Measurements from ENCODE around the gene AGL.

The AGL gene

GRCh38 chr1:99934801-99935200 is 84.6 kb downstream of the AGL start:
- Histone ChIP-seq H3K27ac (ENCODE audit: insufficient read depth in 1 of 2, low read depth in 1 of 2, low read length in 2 of 2, poor library complexity in 1 of 2, severe bottlenecking in 2 of 2) (no peak overlapping the region), H3K4me3 (ENCODE audit: control insufficient read depth in 1 of 7, extremely low read depth in 1 of 7, insufficient read depth in 4 of 7, low read depth in 2 of 7, low read length in 6 of 7) (no peak overlapping the region), H3K36me3 (ENCODE audit: control insufficient read depth in 4 of 4, insufficient read depth in 4 of 4, low read length in 3 of 4) (no peaks in the 10 kb centered on the region), H3K4me1 (ENCODE audit: control extremely low read depth in 1 of 4, control insufficient read depth in 4 of 4, insufficient read depth in 4 of 4, low read length in 3 of 4) (no peaks in the 10 kb centered on the region), H3K27me3 (replicated peaks in 2 of 5; ENCODE audit: control insufficient read depth in 4 of 5, insufficient read depth in 5 of 5, low read length in 4 of 5) (no peaks in the 10 kb centered on the region), H3K9me3 (ENCODE audit: control extremely low read depth in 1 of 5, control insufficient read depth in 4 of 5, insufficient read depth in 2 of 5, low read depth in 1 of 5, low read length in 4 of 5) (peaks cover 0 to 8% (median 0%) of the 10 kb centered on the region in 5 experiments)
- CTCF ChIA-PET, result interaction anchor here (1.5 kb wide), 1 partner anchor 19 kb away, joined by 3 read pairs; no protein-coding TSS in a partner anchor
- DNase-seq, result no peak
- POLR2A ChIA-PET, result no interaction called here

- POLR2A ChIA-PET, result no interaction called here
- H3K36me3 ChIP-seq (ENCODE audit: control insufficient read depth in 4 of 4, insufficient read depth in 4 of 4, low read length in 3 of 4), result no peaks in the 10 kb centered on the region
- H3K4me1 ChIP-seq (ENCODE audit: control extremely low read depth in 1 of 4, control insufficient read depth in 4 of 4, insufficient read depth in 4 of 4, low read length in 3 of 4), result no peaks in the 10 kb centered on the region
- no peak overlapping the region for H3K27ac ChIP-seq (ENCODE audit: insufficient read depth in 1 of 2, low read depth in 1 of 2, low read length in 2 of 2, poor library complexity in 1 of 2, severe bottlenecking in 2 of 2)
- no CpG with 5 or more reads among the region's 1 CpG for WGBS (ENCODE audit: insufficient coverage)
- H3K4me3 ChIP-seq (ENCODE audit: control insufficient read depth in 1 of 7, extremely low read depth in 1 of 7, insufficient read depth in 4 of 7, low read depth in 2 of 7, low read length in 6 of 7), result no peak overlapping the region
- H3K27me3 ChIP-seq (replicated peaks in 2 of 5; ENCODE audit: control insufficient read depth in 4 of 5, insufficient read depth in 5 of 5, low read length in 4 of 5), result no peaks in the 10 kb centered on the region
- H3K9me3 ChIP-seq (ENCODE audit: control extremely low read depth in 1 of 5, control insufficient read depth in 4 of 5, insufficient read depth in 2 of 5, low read depth in 1 of 5, low read length in 4 of 5), result peaks cover 0 to 8% (median 0%) of the 10 kb centered on the region in 5 experiments
- CTCF ChIA-PET, result interaction anchor here (1.0 to 1.6 kb wide), 3 partner anchors 18 to 30 kb away, joined by 3 read pairs; no protein-coding TSS in a partner anchor
- no peak for DNase-seq
Measured at GRCh38 chr1:99935534-99935933, 85.4 kb downstream of the AGL start.

GRCh38 chr1:99936071-99936470 is 85.9 kb downstream of the AGL start:
- ChIA-PET CTCF (interaction anchor here (1.0 to 1.6 kb wide), 3 partner anchors 17 to 31 kb away, joined by 3 read pairs; no protein-coding TSS in a partner anchor), POLR2A (no interaction called here)
- Histone ChIP-seq H3K27me3 (replicated peaks in 2 of 5; ENCODE audit: control insufficient read depth in 4 of 5, insufficient read depth in 5 of 5, low read length in 4 of 5) (no peaks in the 10 kb centered on the region), H3K4me3 (ENCODE audit: control insufficient read depth in 1 of 7, extremely low read depth in 1 of 7, insufficient read depth in 4 of 7, low read depth in 2 of 7, low read length in 6 of 7) (no peak overlapping the region), H3K9me3 (ENCODE audit: control extremely low read depth in 1 of 5, control insufficient read depth in 4 of 5, insufficient read depth in 2 of 5, low read depth in 1 of 5, low read length in 4 of 5) (peaks cover 0 to 8% (median 0%) of the 10 kb centered on the region in 5 experiments), H3K4me1 (ENCODE audit: control extremely low read depth in 1 of 4, control insufficient read depth in 4 of 4, insufficient read depth in 4 of 4, low read length in 3 of 4) (no peaks in the 10 kb centered on the region), H3K27ac (ENCODE audit: insufficient read depth in 1 of 2, low read depth in 1 of 2, low read length in 2 of 2, poor library complexity in 1 of 2, severe bottlenecking in 2 of 2) (no peak overlapping the region), H3K36me3 (ENCODE audit: control insufficient read depth in 4 of 4, insufficient read depth in 4 of 4, low read length in 3 of 4) (no peaks in the 10 kb centered on the region)
- no peak for DNase-seq
- 100% methylated on average over 3 of the region's 3 CpGs for WGBS (ENCODE audit: insufficient coverage)

DNA sequence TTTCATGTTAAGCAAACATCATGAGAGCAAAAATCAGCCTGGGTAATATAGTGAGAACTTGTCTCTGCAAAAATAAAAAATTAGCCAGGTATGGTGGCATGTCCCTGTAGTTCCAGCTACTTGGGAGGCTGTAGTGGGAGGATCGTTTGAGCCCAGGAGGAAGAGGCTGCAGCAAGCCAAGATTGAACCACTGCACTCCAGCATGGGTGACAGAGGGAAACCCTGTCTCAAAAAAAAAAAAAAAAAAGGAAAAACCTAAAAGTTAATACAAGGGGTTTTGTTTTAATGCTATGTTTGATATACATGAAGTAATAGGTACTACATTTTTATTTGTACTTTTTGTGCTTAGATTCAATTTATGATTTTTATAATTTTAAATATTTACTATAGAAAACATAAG is 92.6 kb downstream of the AGL start:
- no peaks in the 10 kb centered on the region for H3K36me3 ChIP-seq (ENCODE audit: control insufficient read depth in 4 of 4, insufficient read depth in 4 of 4, low read length in 3 of 4)
- no peaks in the 10 kb centered on the region for H3K9me3 ChIP-seq (ENCODE audit: control extremely low read depth in 1 of 5, control insufficient read depth in 4 of 5, insufficient read depth in 2 of 5, low read depth in 1 of 5, low read length in 4 of 5)
- WGBS (ENCODE audit: insufficient coverage), result no CpG with 5 or more reads among the region's 1 CpG
- DNase-seq, result no peak
- no peaks in the 10 kb centered on the region for H3K27me3 ChIP-seq (replicated peaks in 2 of 5; ENCODE audit: control insufficient read depth in 4 of 5, insufficient read depth in 5 of 5, low read length in 4 of 5)
- H3K4me3 ChIP-seq (ENCODE audit: control insufficient read depth in 1 of 7, extremely low read depth in 1 of 7, insufficient read depth in 4 of 7, low read depth in 2 of 7, low read length in 6 of 7), result no peak overlapping the region
- H3K27ac ChIP-seq (ENCODE audit: insufficient read depth in 1 of 2, low read depth in 1 of 2, low read length in 2 of 2, poor library complexity in 1 of 2, severe bottlenecking in 2 of 2), result no peak overlapping the region
- ChIA-PET CTCF (no interaction called here), POLR2A (no interaction called here)
- H3K4me1 ChIP-seq (ENCODE audit: control extremely low read depth in 1 of 4, control insufficient read depth in 4 of 4, insufficient read depth in 4 of 4, low read length in 3 of 4), result peaks cover 0 to 3% (median 2%) of the 10 kb centered on the region in 4 experiments

GRCh38 chr1:99943223-99943794 is 93.1 kb downstream of the AGL start:
- no peaks in the 10 kb centered on the region for H3K36me3 ChIP-seq (ENCODE audit: control insufficient read depth in 4 of 4, insufficient read depth in 4 of 4, low read length in 3 of 4)
- no peak overlapping the region for H3K4me3 ChIP-seq (ENCODE audit: control insufficient read depth in 1 of 7, extremely low read depth in 1 of 7, insufficient read depth in 4 of 7, low read depth in 2 of 7, low read length in 6 of 7)
- CTCF ChIA-PET, result no interaction called here
- POLR2A ChIA-PET, result no interaction called here
- H3K27ac ChIP-seq (ENCODE audit: insufficient read depth in 1 of 2, low read depth in 1 of 2, low read length in 2 of 2, poor library complexity in 1 of 2, severe bottlenecking in 2 of 2), result no peak overlapping the region
- peaks cover 0 to 3% (median 2%) of the 10 kb centered on the region in 4 experiments for H3K4me1 ChIP-seq (ENCODE audit: control extremely low read depth in 1 of 4, control insufficient read depth in 4 of 4, insufficient read depth in 4 of 4, low read length in 3 of 4)
- no peaks in the 10 kb centered on the region for H3K9me3 ChIP-seq (ENCODE audit: control extremely low read depth in 1 of 5, control insufficient read depth in 4 of 5, insufficient read depth in 2 of 5, low read depth in 1 of 5, low read length in 4 of 5)
- no peaks in the 10 kb centered on the region for H3K27me3 ChIP-seq (replicated peaks in 2 of 5; ENCODE audit: control insufficient read depth in 4 of 5, insufficient read depth in 5 of 5, low read length in 4 of 5)
- WGBS (ENCODE audit: insufficient coverage), result 78% methylated on average over 7 of the region's 7 CpGs
- DNase-seq, result peak; percentile 7 to 64 (median 48)

GRCh38 chr1:99944192-99944591 is 94.0 kb downstream of the AGL start:
- H3K9me3 ChIP-seq (ENCODE audit: control extremely low read depth in 1 of 5, control insufficient read depth in 4 of 5, insufficient read depth in 2 of 5, low read depth in 1 of 5, low read length in 4 of 5), result no peaks in the 10 kb centered on the region
- no peak for DNase-seq
- CTCF ChIA-PET, result no interaction called here
- no peak overlapping the region for H3K4me3 ChIP-seq (ENCODE audit: control insufficient read depth in 1 of 7, extremely low read depth in 1 of 7, insufficient read depth in 4 of 7, low read depth in 2 of 7, low read length in 6 of 7)
- peaks cover 0 to 3% (median 2%) of the 10 kb centered on the region in 4 experiments for H3K4me1 ChIP-seq (ENCODE audit: control extremely low read depth in 1 of 4, control insufficient read depth in 4 of 4, insufficient read depth in 4 of 4, low read length in 3 of 4)
- no peak overlapping the region for H3K27ac ChIP-seq (ENCODE audit: insufficient read depth in 1 of 2, low read depth in 1 of 2, low read length in 2 of 2, poor library complexity in 1 of 2, severe bottlenecking in 2 of 2)
- WGBS (ENCODE audit: insufficient coverage), result 82% methylated on average over 1 of the region's 1 CpG
- POLR2A ChIA-PET, result no interaction called here
- no peaks in the 10 kb centered on the region for H3K36me3 ChIP-seq (ENCODE audit: control insufficient read depth in 4 of 4, insufficient read depth in 4 of 4, low read length in 3 of 4)
- H3K27me3 ChIP-seq (replicated peaks in 2 of 5; ENCODE audit: control insufficient read depth in 4 of 5, insufficient read depth in 5 of 5, low read length in 4 of 5), result no peaks in the 10 kb centered on the region

GRCh38 chr1:99945174-99945573 is 95.0 kb downstream of the AGL start:
- H3K9me3 ChIP-seq (ENCODE audit: control extremely low read depth in 1 of 5, control insufficient read depth in 4 of 5, insufficient read depth in 2 of 5, low read depth in 1 of 5, low read length in 4 of 5), result no peaks in the 10 kb centered on the region
- DNase-seq, result no peak
- H3K27ac ChIP-seq (ENCODE audit: insufficient read depth in 1 of 2, low read depth in 1 of 2, low read length in 2 of 2, poor library complexity in 1 of 2, severe bottlenecking in 2 of 2), result no peak overlapping the region
- ChIA-PET POLR2A (no interaction called here), CTCF (no interaction called here)
- peaks cover 0 to 3% (median 2%) of the 10 kb centered on the region in 4 experiments for H3K4me1 ChIP-seq (ENCODE audit: control extremely low read depth in 1 of 4, control insufficient read depth in 4 of 4, insufficient read depth in 4 of 4, low read length in 3 of 4)
- no peaks in the 10 kb centered on the region for H3K27me3 ChIP-seq (replicated peaks in 2 of 5; ENCODE audit: control insufficient read depth in 4 of 5, insufficient read depth in 5 of 5, low read length in 4 of 5)
- no peaks in the 10 kb centered on the region for H3K36me3 ChIP-seq (ENCODE audit: control insufficient read depth in 4 of 4, insufficient read depth in 4 of 4, low read length in 3 of 4)
- no peak overlapping the region for H3K4me3 ChIP-seq (ENCODE audit: control insufficient read depth in 1 of 7, extremely low read depth in 1 of 7, insufficient read depth in 4 of 7, low read depth in 2 of 7, low read length in 6 of 7)
- 100% methylated on average over 1 of the region's 1 CpG for WGBS (ENCODE audit: insufficient coverage)
